GM21381 (cell line): ENCODE results near the gene SLC9A8.
A peak's percentile ranks its signal among the peaks of the same experiment; 100 is the strongest.

Experiments
- ATAC-seq: cut with Tn5 transposase; IDR thresholded peaks from one replicate; pipeline ENCODE4 v1.9.1; 2021; ENCODE audit warnings: mild to moderate bottlenecking, moderate library complexity; ENCODE audit not compliant: unreplicated experiment

SLC9A8 gene

GRCh38 chr20:49786668-49787370, 25.8 kb upstream of the SLC9A8 start:
- ATAC-seq, result no peak

GRCh38 chr20:49787371-49788357, 25.0 kb upstream of the SLC9A8 start:
- no peak for ATAC-seq

GRCh38 chr20:49790077-49790798, 22.4 kb upstream of the SLC9A8 start:
- no peak for ATAC-seq

DNA sequence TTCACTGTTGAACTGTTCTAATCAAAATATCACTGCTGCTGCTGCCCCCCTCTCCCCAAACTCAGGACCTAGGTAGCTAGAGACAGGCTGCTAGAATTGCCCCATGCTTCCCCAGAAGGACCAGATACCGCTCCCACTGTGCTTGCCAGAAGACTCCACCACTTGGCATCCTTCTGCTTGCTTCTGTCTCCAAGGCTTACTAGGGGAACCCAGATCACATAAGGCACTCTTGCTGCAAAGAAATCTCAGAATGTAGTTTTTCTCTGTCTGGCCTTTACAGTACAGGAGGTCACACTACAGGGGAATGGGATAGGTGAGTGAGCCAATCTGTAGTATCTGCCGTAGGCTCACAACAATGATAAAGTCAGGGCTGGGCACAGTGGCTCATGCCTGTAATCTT, 21.5 kb upstream of the SLC9A8 start:
- no peak for ATAC-seq

DNA sequence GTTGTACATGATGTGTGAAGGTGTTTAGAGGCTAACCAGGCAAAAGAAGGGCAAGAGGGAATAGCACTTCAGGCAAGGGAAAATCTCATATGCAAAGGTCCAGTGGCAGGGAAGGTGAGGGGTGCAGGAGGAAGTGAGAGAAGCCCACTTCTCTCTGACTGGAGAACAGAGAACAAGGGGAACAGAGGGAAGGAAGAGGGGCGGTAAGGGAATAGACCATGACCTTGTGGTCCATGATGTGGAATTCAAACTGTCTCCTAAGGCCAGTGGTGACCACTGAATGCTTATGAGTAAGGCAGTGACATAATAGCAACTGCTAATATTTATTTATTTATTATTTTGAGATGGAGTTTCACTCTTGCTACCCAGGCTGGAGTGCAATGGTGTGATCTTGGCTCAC, 20.6 kb upstream of the SLC9A8 start:
- no peak for ATAC-seq

GRCh38 chr20:49792611-49793010, 20.0 kb upstream of the SLC9A8 start:
- ATAC-seq, result no peak

DNA sequence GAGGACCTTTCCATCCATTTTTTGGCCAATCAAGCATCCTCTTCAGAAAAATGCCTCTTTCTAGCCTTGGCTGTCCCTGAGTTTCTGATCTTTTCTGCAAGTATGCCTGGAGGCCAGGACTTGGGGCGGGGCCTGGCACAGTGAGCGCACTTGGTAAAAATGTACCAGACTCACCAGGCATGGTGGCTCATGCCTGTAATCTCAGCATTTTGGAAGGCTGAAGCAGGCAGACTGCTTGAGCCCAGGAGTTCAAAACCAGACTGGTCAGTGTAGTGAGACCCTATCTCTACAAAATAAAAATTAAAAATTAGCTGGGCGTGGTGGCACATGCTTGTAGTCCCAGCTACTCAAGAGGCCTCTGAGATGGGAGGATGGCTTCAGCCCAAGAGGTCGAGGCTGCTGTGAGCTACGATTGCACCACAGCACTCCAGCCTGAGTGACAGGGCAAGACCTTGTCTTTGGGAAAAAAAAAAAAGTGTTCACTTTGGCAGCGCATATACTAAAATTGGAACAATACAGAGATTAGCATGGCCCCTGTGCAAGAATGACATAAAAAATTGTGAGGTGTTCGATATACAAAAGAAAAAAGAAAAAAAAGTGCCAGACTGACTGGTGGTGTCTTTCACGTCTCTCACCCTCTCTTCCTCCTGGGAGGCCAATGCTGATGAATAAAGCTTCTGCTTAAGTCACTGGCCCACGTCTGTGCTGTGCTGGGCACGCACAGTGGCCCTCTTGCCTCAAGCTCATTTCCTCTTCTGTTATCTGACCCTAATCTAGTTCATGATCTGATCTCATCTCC, 18.1 kb upstream of the SLC9A8 start:
- no peak for ATAC-seq

DNA sequence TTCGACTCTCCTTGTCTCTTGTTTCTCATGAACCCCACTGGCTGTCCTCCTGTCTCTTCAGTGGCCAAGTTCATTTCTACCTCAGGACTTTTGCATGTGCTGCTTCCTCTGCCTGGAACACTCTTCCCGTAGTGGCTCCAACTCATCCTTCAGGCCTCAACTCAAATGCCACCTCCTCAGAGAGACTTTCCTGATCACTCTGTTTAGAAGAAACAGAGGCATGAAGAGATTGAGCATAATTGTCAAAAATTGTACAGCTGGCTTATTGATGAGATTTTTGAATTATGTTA, 17.5 kb upstream of the SLC9A8 start:
- ATAC-seq, result no peak

- ATAC-seq, result no peak
These were observed 15.9 kb upstream of the SLC9A8 start for GRCh38 chr20:49796600-49797343.

DNA sequence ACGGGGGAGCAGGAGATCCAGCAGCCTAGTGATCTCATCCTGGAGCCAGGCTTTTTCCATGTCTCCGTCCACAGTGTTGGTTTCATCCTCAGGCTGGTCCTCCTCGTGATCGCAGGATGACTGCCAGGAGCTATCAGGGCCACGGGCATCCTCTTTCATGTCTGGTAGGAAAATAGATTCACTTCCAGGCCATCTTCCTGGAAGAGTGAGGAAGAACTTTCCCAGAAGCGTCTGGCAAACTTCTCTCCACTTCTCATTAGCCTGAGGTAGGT, 15.3 kb upstream of the SLC9A8 start:
- ATAC-seq, result no peak

- ATAC-seq, result no peak
These were observed 13.9 kb upstream of the SLC9A8 start for GRCh38 chr20:49798718-49799117.

DNA sequence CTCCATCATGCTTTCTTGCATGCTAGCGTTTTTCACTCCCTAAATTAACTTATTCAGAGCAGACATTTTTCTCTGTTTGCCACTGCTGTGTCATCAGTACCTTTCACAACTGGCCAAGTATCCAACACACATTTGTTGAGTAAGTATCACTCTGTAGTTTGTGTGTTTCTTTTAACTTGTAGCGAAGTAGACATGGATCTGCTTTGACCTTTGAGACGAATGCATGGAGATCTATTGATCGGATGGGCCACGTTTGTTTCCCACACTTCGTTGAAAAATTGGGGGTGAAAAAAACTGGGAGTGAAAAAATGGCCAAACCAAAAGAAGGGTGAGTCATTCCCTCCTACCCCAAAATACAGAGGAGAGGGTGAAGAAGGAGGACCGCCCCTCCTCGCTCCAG, 12.9 kb upstream of the SLC9A8 start:
- ATAC-seq, result no peak

- no peak for ATAC-seq
These were observed 9.2 kb upstream of the SLC9A8 start for GRCh38 chr20:49803418-49803817.

DNA sequence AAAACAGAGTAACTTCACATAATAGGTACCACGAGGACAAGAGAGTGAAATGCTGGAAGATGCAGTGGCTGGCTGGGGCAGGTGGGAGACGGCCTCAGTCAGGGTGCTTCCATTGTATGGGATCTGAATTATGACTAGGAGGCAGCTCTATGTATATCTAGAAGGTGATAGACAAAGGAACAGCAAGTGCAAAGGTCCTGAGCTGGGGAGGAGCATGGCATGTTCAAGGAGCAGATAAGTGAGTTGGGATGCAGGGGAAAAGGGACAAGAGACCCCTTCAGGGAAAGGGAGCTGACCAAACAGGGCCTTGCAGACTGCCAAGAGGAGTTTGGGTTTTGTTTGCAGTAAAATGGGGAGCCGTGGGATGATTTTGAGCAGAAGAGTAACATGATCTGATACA, 8.3 kb upstream of the SLC9A8 start:
- ATAC-seq, result no peak

- peak; percentile 61 for ATAC-seq
These were observed 7.3 kb upstream of the SLC9A8 start for GRCh38 chr20:49805224-49805876.

DNA sequence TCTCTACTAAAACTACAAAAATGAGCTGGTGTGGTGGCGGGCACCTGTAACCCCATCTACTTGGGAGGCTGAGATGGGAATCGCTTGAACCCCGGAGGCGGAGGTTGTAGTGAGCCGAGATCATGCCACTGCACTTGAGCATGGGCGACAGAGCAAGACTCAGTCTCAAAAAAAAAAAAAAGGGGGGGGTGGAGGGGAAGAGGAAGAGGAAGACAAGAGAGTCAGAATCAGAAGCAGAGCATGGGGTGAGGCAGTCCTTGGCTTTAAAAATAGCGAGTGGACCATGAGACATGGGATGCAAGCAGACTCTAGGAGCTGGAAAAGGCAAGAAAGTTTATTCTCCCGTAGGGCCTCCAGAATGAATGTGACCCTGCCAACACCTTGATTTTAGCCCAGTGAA, 3.9 kb upstream of the SLC9A8 start:
- no peak for ATAC-seq

- ATAC-seq, result no peak
These were observed 2.7 kb upstream of the SLC9A8 start for GRCh38 chr20:49809803-49810359.

DNA sequence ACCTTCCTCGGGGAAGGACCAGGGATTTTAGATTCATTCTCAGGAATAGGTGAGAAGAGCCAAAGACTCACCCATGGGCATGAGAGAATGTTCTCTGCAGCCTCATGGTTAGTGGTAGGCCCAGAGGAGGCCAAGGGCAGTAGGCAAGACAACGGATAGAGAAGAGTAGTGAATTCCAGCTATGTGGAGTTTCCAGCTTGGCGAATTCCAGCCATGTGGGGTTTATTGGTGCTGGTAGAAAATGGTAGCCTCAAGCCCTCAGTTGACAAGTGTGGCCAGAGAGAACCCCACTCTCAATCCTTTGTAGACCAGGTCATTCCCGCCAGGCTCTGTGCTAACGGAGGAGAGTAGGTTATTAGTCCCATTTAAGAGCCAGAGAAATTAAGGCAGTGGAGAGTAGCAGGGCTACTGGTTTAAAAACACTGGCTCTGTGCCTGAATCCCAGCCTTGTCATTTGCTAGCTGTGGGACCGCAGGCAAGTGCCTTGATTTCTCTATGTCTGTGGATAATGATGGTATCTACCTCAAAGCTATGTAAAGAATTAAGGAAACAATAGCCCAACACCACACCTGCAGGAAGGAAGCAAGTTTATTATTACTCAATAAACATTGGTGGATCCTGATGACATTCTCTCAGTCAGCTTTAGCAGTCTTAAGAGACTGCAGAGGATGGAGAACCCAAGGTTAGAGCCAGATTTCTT, 2.0 kb upstream of the SLC9A8 start:
- ATAC-seq, result no peak
